DND-41 (cell line): Measurements from ENCODE around the gene CHAD.

Experiments used
- ATAC-seq: fragments of 200-7000 bp; cut with Tn5 transposase; 3 replicates; pipeline ENCODE4 v1.9.1; 2021; ENCODE audit warnings: low read depth; ENCODE audit not compliant: insufficient read depth
- DNase-seq: peaks from one replicate; pipeline ENCODE4 v3.0.0-alpha.2; 2020
- H2AFZ ChIP-seq: 2 replicates; pipeline ENCODE4 v1.6.0; 2012; ENCODE audit warnings: low read depth, low read length
- H3K27ac ChIP-seq: 2 replicates; pipeline ENCODE4 v1.5.1; 2012; ENCODE audit warnings: low read length, inconsistent platforms
- H3K27me3 ChIP-seq: fragments of 200-600 bp; sonication (generic); 2 replicates; pipeline ENCODE4 v1.6.0; 2012; ENCODE audit warnings: low read length, mild to moderate bottlenecking, inconsistent platforms; ENCODE audit not compliant: insufficient read depth, poor library complexity
- H3K36me3 ChIP-seq: 2 replicates; pipeline ENCODE4 v1.5.1; 2012; ENCODE audit warnings: low read length, inconsistent platforms; ENCODE audit not compliant: insufficient read depth
- H3K4me1 ChIP-seq: 2 replicates; pipeline ENCODE4 v1.5.1; 2012; ENCODE audit warnings: mild to moderate bottlenecking, low read length; ENCODE audit not compliant: insufficient read depth
- H3K4me2 ChIP-seq: 2 replicates; pipeline ENCODE4 v1.6.0; 2012; ENCODE audit warnings: mild to moderate bottlenecking, moderate library complexity, low read length, inconsistent platforms; ENCODE audit not compliant: insufficient read depth
- H3K4me3 ChIP-seq, 2 experiments: fragments of 200-600 bp in 1 of 2; shearing (Covaris generic) in 1 of 2; 2 replicates each; pipeline ENCODE4 v1.5.1; 2012 to 2016; ENCODE audit warnings: inconsistent platforms in 2 of 2, low read length in 2 of 2, mild to moderate bottlenecking in 2 of 2, low read depth in 1 of 2, moderate library complexity in 1 of 2
- H3K79me2 ChIP-seq: 2 replicates; pipeline ENCODE4 v1.6.0; 2012; ENCODE audit warnings: low read length, inconsistent platforms; ENCODE audit not compliant: insufficient read depth
- H3K9ac ChIP-seq: 2 replicates; pipeline ENCODE4 v1.6.0; 2012; ENCODE audit warnings: low read depth, mild to moderate bottlenecking, inconsistent platforms, low read length, moderate library complexity
- H3K9me3 ChIP-seq: 2 replicates; pipeline ENCODE4 v1.5.1; 2012; ENCODE audit warnings: low read length, moderate library complexity, mild to moderate bottlenecking, inconsistent platforms; ENCODE audit not compliant: insufficient read depth, severe bottlenecking
- H4K20me1 ChIP-seq: 2 replicates; pipeline ENCODE4 v1.6.0; 2012; ENCODE audit warnings: low read length; ENCODE audit not compliant: insufficient read depth
- CTCF ChIP-seq: IDR thresholded peaks from 2 replicates; pipeline ENCODE4 v1.5.1; 2012; ENCODE audit warnings: borderline replicate concordance, low read length, moderate library complexity, mild to moderate bottlenecking; ENCODE audit not compliant: poor library complexity, severe bottlenecking; ENCODE audit errors: extremely low read depth
- EZH2 ChIP-seq: IDR thresholded peaks from 3 replicates; pipeline ENCODE4 v1.6.1; 2012; ENCODE audit warnings: borderline replicate concordance, low read depth, mild to moderate bottlenecking, moderate library complexity, low read length, inconsistent platforms; ENCODE audit not compliant: severe bottlenecking

Gene CHAD

GRCh38 chr17:50464736-50465135 is 3.9 kb downstream of the CHAD start:
- no peaks in the 10 kb centered on the region for H3K27me3 ChIP-seq

GRCh38 chr17:50464121-50464520 is 4.6 kb downstream of the CHAD start:
- Histone ChIP-seq H3K4me2 (no peak overlapping the region), H3K4me1 (no peaks in the 10 kb centered on the region), H3K9me3 (no peaks in the 10 kb centered on the region), H3K27ac (no peak overlapping the region), H3K4me3 (no peak overlapping the region), H3K27me3 (no peaks in the 10 kb centered on the region), H3K79me2 (no peaks in the 10 kb centered on the region), H2AFZ (no peak overlapping the region), H3K36me3 (no peaks in the 10 kb centered on the region; the same call in 1 of the 2 replicates), H3K9ac (no peak overlapping the region), H4K20me1 (no peaks in the 10 kb centered on the region; the same call in 1 of the 2 replicates)
- ATAC-seq (no peak), DNase-seq (no peak)
- TF ChIP-seq CTCF (no peak), EZH2 (no peak)

More at GRCh38 chr17:50464736-50465135, 3.9 kb downstream of the CHAD start:
- no peaks in the 10 kb centered on the region; the same call in 1 of the 2 replicates for H4K20me1 ChIP-seq
- DNase-seq (no peak), ATAC-seq (no peak)
- no peak overlapping the region for H3K4me3 ChIP-seq
- no peak for TF ChIP-seq EZH2
- no peak for TF ChIP-seq CTCF
- no peaks in the 10 kb centered on the region for H3K9me3 ChIP-seq
- no peak overlapping the region for H3K27ac ChIP-seq
- H3K9ac ChIP-seq = no peak overlapping the region
- H3K36me3 ChIP-seq = no peaks in the 10 kb centered on the region; the same call in 1 of the 2 replicates
- H3K79me2 ChIP-seq = no peaks in the 10 kb centered on the region
- H3K4me1 ChIP-seq = no peaks in the 10 kb centered on the region
- H3K4me2 ChIP-seq = no peak overlapping the region
- no peak overlapping the region for H2AFZ ChIP-seq

- no peaks in the 10 kb centered on the region for H3K79me2 ChIP-seq
- no peaks in the 10 kb centered on the region for H3K4me1 ChIP-seq
- TF ChIP-seq CTCF (no peak), EZH2 (no peak)
- H3K4me3 ChIP-seq = no peak overlapping the region
- ATAC-seq (no peak), DNase-seq (no peak)
- H2AFZ ChIP-seq = no peak overlapping the region
- peaks cover 2% of the 10 kb centered on the region; the same call in 1 of the 2 replicates for H4K20me1 ChIP-seq
- no peak overlapping the region for H3K4me2 ChIP-seq
- no peaks in the 10 kb centered on the region; the same call in 1 of the 2 replicates for H3K36me3 ChIP-seq
- H3K9me3 ChIP-seq = no peaks in the 10 kb centered on the region
- no peaks in the 10 kb centered on the region for H3K27me3 ChIP-seq
- no peak overlapping the region for H3K27ac ChIP-seq
- no peak overlapping the region for H3K9ac ChIP-seq
Measured at GRCh38 chr17:50462446-50462845, 6.2 kb downstream of the CHAD start.
